ENCODE results near the gene FNBP1. TPM values are rescaled to one million over a fixed set of nuclear protein-coding genes. Genes with fewer than 3 reads are reported as not detected.

The FNBP1 gene
- total and polyA plus RNA-seq, 2 of the 13 experiments (the other 11 are each of a cell fraction or from before 2014, with no cell fraction given) = 5.4 to 19.5 TPM

DNA sequence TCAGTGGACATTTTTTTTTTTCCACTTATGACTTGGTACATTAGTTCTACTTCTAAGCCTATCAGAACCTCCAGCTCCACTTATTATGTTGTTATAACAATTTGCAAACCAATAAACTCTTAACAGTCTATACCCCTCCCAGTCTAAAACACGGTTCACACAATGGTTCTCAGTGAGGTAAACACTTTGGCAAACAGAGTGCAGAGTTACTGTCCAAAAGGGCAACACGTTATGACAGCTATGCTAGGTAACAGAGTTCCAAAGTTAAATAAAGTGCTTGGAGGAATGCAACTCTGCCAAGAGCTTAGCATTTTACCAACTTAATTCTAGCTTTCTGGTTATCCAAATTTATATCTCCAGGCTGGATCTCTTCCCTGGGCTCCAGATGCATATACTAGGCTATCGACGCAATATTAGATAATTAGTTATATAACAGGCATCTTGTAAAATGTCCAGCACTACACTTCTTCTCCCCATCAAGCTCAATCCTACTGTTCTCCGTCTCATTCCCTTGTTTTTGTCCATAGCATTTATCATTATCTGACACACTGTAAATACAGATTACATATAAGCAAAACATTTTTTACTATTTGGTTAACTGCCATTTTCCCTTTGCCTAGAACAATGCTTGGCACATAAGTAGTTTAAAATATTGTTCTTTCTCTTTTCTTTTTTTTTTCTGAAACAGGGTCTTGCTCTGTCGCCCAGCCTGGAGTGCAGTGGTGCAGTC, 14.3 kb downstream of the FNBP1 start (continued):
- TF ChIP-seq, protein P1, sequence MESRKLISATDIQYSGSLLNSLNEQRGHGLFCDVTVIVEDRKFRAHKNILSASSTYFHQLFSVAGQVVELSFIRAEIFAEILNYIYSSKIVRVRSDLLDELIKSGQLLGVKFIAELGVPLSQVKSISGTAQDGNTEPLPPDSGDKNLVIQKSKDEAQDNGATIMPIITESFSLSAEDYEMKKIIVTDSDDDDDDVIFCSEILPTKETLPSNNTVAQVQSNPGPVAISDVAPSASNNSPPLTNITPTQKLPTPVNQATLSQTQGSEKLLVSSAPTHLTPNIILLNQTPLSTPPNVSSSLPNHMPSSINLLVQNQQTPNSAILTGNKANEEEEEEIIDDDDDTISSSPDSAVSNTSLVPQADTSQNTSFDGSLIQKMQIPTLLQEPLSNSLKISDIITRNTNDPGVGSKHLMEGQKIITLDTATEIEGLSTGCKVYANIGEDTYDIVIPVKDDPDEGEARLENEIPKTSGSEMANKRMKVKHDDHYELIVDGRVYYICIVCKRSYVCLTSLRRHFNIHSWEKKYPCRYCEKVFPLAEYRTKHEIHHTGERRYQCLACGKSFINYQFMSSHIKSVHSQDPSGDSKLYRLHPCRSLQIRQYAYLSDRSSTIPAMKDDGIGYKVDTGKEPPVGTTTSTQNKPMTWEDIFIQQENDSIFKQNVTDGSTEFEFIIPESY (CRISPR knock-in tag; IDR thresholded peaks at IDR 0.05) = no peak
- TF ChIP-seq ZNF703 (CRISPR knock-in tag; IDR thresholded peaks at IDR 0.05; ENCODE audit: borderline replicate concordance) (no peak), RBM22 (optimal IDR thresholded peaks at IDR 0.05; ENCODE audit: low read length) (no peak), KAT8 (CRISPR knock-in tag; IDR thresholded peaks at IDR 0.05) (peak; percentile 41; the same call in 1 of the 2 replicates), ZBTB20 (CRISPR knock-in tag; IDR thresholded peaks at IDR 0.05; ENCODE audit: borderline replicate concordance, low read depth) (no peak), MEIS1 (CRISPR knock-in tag; IDR thresholded peaks at IDR 0.05; ENCODE audit: borderline replicate concordance) (no peak), ZNF276 (CRISPR knock-in tag; IDR thresholded peaks at IDR 0.05; ENCODE audit: low read depth) (no peak), SYNCRIP (IDR thresholded peaks at IDR 0.05; ENCODE audit: insufficient read depth, low read depth, low read length) (no peak), ELF1 (CRISPR knock-in tag; IDR thresholded peaks at IDR 0.05) (no peak), ZFP41 (CRISPR knock-in tag; IDR thresholded peaks at IDR 0.05; ENCODE audit: borderline replicate concordance) (no peak), THAP7 (CRISPR knock-in tag; IDR thresholded peaks at IDR 0.05) (no peak), GPN1 (CRISPR knock-in tag; IDR thresholded peaks at IDR 0.05; ENCODE audit: borderline replicate concordance) (no peak), ZNF558 (CRISPR knock-in tag; IDR thresholded peaks at IDR 0.05; ENCODE audit: borderline replicate concordance) (no peak), ZNF615 (CRISPR knock-in tag; IDR thresholded peaks at IDR 0.05; ENCODE audit: borderline replicate concordance) (no peak), NCOR1 (IDR thresholded peaks at IDR 0.05; ENCODE audit: borderline replicate concordance, low read length) (peak; percentile 65; the same call in 1 of the 2 replicates), NFIC (IDR thresholded peaks at IDR 0.05; ENCODE audit: low read length) (0 out of 2 replicates have a peak, but pooled peaks have one; percentile 26), SMC3 (IDR thresholded peaks at IDR 0.05; ENCODE audit: low read length) (peak; percentile 10; the same call in 1 of the 2 replicates), RFX5 (IDR thresholded peaks at IDR 0.05; ENCODE audit: low read depth, low read length) (no peak), KMT2A (CRISPR knock-in tag; IDR thresholded peaks at IDR 0.05) (no peak), MTF1 (CRISPR knock-in tag; IDR thresholded peaks at IDR 0.05) (no peak), ZNF775 (CRISPR knock-in tag; IDR thresholded peaks at IDR 0.05; ENCODE audit: borderline replicate concordance) (no peak), ZFP82 (CRISPR knock-in tag; IDR thresholded peaks at IDR 0.05; ENCODE audit: borderline replicate concordance) (no peak)
- TF ChIP-seq, protein P2, sequence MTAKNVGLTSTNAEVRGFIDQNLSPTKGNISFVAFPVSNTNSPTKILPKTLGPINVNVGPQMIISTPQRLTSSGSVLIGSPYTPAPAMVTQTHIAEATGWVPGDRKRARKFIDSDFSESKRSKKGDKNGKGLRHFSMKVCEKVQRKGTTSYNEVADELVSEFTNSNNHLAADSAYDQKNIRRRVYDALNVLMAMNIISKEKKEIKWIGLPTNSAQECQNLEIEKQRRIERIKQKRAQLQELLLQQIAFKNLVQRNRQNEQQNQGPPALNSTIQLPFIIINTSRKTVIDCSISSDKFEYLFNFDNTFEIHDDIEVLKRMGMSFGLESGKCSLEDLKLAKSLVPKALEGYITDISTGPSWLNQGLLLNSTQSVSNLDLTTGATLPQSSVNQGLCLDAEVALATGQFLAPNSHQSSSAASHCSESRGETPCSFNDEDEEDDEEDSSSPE (CRISPR knock-in tag; IDR thresholded peaks at IDR 0.05) = no peak
- TF ChIP-seq, protein P3, sequence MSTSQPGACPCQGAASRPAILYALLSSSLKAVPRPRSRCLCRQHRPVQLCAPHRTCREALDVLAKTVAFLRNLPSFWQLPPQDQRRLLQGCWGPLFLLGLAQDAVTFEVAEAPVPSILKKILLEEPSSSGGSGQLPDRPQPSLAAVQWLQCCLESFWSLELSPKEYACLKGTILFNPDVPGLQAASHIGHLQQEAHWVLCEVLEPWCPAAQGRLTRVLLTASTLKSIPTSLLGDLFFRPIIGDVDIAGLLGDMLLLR (CRISPR knock-in tag; IDR thresholded peaks at IDR 0.05) = no peak
